ENCODE measurements around the gene SAXO2. TPM values are rescaled to one million over a fixed set of nuclear protein-coding genes. Genes with fewer than 3 reads are reported as not detected.
"Not testable (repeated sequence)": the region's sequence is repeated elsewhere in the genome, so short reads cannot be mapped to it uniquely, and the experiment has no call there.

SAXO2 gene
- total and polyA plus RNA-seq, 8 donors: 0.88 to 7.1 (median 1.7) TPM

DNA sequence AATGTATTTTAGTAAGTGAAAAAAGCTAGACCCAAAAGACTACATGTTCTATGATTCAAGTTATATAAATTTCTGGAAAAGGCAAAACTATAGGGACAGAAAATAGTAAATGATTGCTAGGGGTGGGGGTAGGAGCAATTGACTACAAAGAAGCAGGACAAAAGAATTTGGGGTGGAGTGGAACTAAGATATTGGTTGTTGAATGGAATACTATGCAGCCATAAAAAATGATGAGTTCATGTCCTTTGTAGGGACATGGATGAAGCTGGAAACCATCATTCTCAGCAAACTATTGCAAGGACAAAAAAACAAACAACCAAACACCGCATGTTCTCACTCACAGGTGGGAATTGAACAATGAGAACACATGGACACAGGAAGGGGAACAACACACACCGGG lies 25.6 kb downstream of the SAXO2 start:
- 89 to 98% methylated on average over 2 of the region's 2 CpGs for WGBS, 2 donors
- intact Hi-C loops (cut with DNase I); FAIRE-seq; H3K27me3 ChIP-seq; H3K4me3 ChIP-seq; H3K9me3 ChIP-seq; ATAC-seq; H3K27ac ChIP-seq; DNase-seq; H3K4me1 ChIP-seq; H3K36me3 ChIP-seq: not testable (repeated sequence)

DNA sequence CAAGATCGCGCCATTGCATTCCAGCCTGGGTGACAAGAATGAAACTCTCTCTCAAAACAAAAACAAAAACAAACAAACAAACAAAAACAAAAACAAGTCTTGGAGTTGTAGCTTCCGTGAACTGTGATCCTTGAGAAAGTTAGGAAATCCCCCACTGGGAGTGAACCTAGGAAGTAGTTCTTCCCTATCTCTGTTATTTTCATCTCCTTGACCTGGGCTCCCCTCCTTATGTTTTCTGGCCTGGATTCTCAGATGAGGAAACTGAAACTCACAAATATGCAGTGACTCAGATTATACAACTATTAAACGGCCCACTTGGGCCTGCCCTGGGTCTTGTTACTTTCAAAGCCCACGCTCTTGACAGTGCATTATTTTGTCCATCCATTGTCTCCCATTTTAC lies 29.7 kb downstream of the SAXO2 start:
- H3K4me3 ChIP-seq: no peak overlapping the region
- no peaks in the 10 kb centered on the region for H3K36me3 ChIP-seq
- no peaks in the 10 kb centered on the region for H3K4me1 ChIP-seq
- WGBS, 2 donors: 90 to 93% methylated on average over 5 of the region's 5 CpGs
- H3K9me3 ChIP-seq: no peaks in the 10 kb centered on the region
- FAIRE-seq (no peak), ATAC-seq (no peak), DNase-seq (no peak)
- H3K27me3 ChIP-seq: no peaks in the 10 kb centered on the region
- TF ChIP-seq, protein P1, sequence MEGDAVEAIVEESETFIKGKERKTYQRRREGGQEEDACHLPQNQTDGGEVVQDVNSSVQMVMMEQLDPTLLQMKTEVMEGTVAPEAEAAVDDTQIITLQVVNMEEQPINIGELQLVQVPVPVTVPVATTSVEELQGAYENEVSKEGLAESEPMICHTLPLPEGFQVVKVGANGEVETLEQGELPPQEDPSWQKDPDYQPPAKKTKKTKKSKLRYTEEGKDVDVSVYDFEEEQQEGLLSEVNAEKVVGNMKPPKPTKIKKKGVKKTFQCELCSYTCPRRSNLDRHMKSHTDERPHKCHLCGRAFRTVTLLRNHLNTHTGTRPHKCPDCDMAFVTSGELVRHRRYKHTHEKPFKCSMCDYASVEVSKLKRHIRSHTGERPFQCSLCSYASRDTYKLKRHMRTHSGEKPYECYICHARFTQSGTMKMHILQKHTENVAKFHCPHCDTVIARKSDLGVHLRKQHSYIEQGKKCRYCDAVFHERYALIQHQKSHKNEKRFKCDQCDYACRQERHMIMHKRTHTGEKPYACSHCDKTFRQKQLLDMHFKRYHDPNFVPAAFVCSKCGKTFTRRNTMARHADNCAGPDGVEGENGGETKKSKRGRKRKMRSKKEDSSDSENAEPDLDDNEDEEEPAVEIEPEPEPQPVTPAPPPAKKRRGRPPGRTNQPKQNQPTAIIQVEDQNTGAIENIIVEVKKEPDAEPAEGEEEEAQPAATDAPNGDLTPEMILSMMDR (IDR thresholded peaks at IDR 0.05): no peak
- intact Hi-C loops (cut with DNase I): no loop called here
- H3K27ac ChIP-seq: no peak overlapping the region

DNA sequence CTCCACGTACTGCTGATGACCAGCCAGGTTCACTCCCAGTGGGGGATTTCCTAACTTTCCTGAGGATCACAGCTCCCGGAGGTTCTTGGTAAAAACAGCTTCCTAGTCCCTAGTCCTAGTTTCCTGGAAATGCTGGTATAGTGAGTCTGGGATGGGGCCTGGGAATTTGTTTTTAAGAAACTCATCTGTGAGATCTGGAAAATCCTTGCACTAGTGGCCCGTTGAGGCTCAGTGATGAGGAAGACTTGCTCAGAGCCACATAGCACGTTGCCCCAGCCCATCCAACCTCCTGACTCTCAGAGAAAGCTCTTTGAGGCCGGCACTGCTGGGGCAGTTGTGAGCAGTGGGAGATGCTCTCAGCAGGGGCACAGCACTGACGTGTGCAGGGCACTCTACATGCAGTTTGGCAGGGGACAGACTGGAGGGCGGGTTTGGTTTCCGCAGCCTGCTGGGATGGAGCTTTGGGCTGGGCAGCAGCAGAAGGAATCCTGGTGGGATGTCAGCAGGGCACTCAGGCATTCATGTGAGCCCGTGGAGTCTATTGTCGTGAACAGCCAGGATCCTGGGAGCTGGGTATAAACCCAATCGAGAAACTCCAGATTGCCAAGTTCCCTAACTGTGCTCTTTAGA lies 31.6 kb downstream of the SAXO2 start:
- H3K9me3 ChIP-seq: no peaks in the 10 kb centered on the region
- no peaks in the 10 kb centered on the region for H3K4me1 ChIP-seq
- WGBS, 2 donors: 55 to 69% methylated on average over 11 of the region's 11 CpGs
- intact Hi-C loops (cut with DNase I): no loop called here
- no peak for ATAC-seq
- no peak overlapping the region for H3K4me3 ChIP-seq
- no peak for DNase-seq
- no peaks in the 10 kb centered on the region for H3K36me3 ChIP-seq
- no peaks in the 10 kb centered on the region for H3K27me3 ChIP-seq
- no peak overlapping the region for H3K27ac ChIP-seq
- TF ChIP-seq, protein P1 (IDR thresholded peaks at IDR 0.05): no peak
- no peak for FAIRE-seq

DNA sequence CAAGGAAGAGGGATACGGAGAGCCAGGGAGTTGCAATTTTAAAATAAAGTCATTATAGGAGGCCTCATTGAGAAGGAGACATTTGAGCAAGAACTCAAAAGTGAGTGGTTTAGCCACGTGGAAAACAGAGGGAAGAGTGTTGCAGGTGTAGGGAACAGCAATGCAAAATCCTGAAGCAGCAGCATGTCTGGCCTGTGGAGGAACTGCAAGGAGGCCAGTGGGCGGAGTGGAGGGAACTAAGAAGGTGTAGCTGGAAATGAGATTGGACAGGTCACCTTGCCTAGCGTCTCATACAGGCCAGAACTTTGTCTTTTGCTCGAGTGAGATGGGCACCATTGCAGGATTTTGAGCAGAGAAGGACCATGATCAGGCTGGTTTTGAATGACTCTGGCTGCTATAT lies 34.9 kb downstream of the SAXO2 start:
- H3K27ac ChIP-seq: no peak overlapping the region
- TF ChIP-seq, protein P1 (IDR thresholded peaks at IDR 0.05): no peak
- intact Hi-C loops (cut with DNase I): no loop called here
- no peak overlapping the region for H3K4me3 ChIP-seq
- DNase-seq: no peak
- no peak for ATAC-seq
- 84 to 89% methylated on average over 5 of the region's 5 CpGs for WGBS, 2 donors
- no peak for FAIRE-seq
- no peaks in the 10 kb centered on the region for H3K36me3 ChIP-seq
- no peaks in the 10 kb centered on the region for H3K4me1 ChIP-seq
- H3K27me3 ChIP-seq: no peaks in the 10 kb centered on the region
- H3K9me3 ChIP-seq: no peaks in the 10 kb centered on the region

DNA sequence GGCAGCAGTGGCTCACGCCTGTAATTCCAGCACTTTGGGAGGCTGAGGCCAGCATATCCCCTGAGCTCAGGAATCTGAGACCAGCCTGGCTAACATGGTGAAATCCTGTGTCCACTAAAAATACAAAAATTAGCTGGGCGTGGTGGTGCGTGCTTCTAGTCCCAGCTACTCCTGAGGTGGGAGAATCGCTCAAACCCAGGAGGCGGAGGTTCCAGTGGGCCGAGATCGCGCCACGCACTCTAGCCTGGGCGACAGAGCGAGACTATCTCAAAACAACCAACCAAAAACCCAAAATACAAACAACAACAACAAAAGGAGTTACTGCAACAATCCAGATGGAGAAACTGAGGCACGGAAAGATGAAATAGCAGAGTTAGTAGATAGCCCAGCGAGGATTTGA lies 35.4 kb downstream of the SAXO2 start:
- no peaks in the 10 kb centered on the region for H3K9me3 ChIP-seq
- H3K27ac ChIP-seq: no peak overlapping the region
- TF ChIP-seq, protein P1 (IDR thresholded peaks at IDR 0.05): no peak
- DNase-seq: no peak
- FAIRE-seq: no peak
- intact Hi-C loops (cut with DNase I): no loop called here
- no peak overlapping the region for H3K4me3 ChIP-seq
- ATAC-seq: no peak
- no peaks in the 10 kb centered on the region for H3K27me3 ChIP-seq
- H3K4me1 ChIP-seq: no peaks in the 10 kb centered on the region
- 90 to 93% methylated on average over 13 of the region's 13 CpGs for WGBS, 2 donors
- no peaks in the 10 kb centered on the region for H3K36me3 ChIP-seq

Data from pancreas (tissue), 10 donors.